OCI-LY7 (cell line): Measurements from ENCODE around the gene CDK6. TPM values are rescaled to one million over a fixed set of nuclear protein-coding genes. Genes with fewer than 3 reads are reported as not detected.

Source experiments
- small RNA-seq: library from RNA; depleted of rRNA; stranded (forward); fragments of <200 nt; gene quantifications from one replicate; pipeline ENCODE3, GENCODE V24; 2014
- total RNA-seq, 2 experiments: library from RNA; depleted of rRNA in 1 of 2; stranded (reverse); fragments of >200 nt in 1 of 2; shearing (Covaris generic) in 1 of 2; gene quantifications; 2 replicates each; pipeline ENCODE4 v1.2.3, GENCODE V29; 2014 to 2022

Gene CDK6
- total RNA-seq, 2 experiments from 2014 or later: 35.5 to 44.1 TPM

Small RNA genes within 50 kb of the gene (small RNA-seq; reads per million reads assigned to genes)
- gene RNU6-10P: not detected

Other genes starting within 250 kb of the CDK6 start
- 27.5 and 30.5 TPM in 2 replicates for gene FAM133B, start 246.2 kb downstream of the CDK6 start, total RNA-seq (2014; rRNA removed; shearing (Covaris generic))
- 39.3 and 46.8 TPM in 2 replicates for gene FAM133B, start 246.2 kb downstream of the CDK6 start, total RNA-seq (2022)